B cell (primary cell): Measurements from ENCODE around the gene RASL10B. TPM values are rescaled to one million over a fixed set of nuclear protein-coding genes. Genes with fewer than 3 reads are reported as not detected.

Experiments
- ATAC-seq: fragments of 200-7000 bp; cut with Tn5 transposase; one replicate; pipeline ENCODE4 v1.10.0; 2021; ENCODE audit warnings: low read depth, mild to moderate bottlenecking, moderate number of reproducible peaks, moderate library complexity
- CTCF ChIA-PET: fragments of 350-600 bp; sonication (Branson Sonifier 250); formaldehyde crosslinking; loops from one replicate; lab custom pipeline; 2021; ENCODE audit warnings: antibody characterized with exemption, inconsistent platforms; lab: Charles Lee
- POLR2A ChIA-PET: fragments of 350-600 bp; sonication (Branson Sonifier 250); formaldehyde crosslinking; loops from one replicate; lab custom pipeline; 2021; ENCODE audit warnings: antibody characterized with exemption; lab: Charles Lee
- DNase-seq: peaks from one replicate; pipeline ENCODE4 v3.0.0; 2013
- H2AFZ ChIP-seq: 2 replicates; pipeline ENCODE4 v1.6.1; 2012; ENCODE audit warnings: mild to moderate bottlenecking, low read depth, low read length; ENCODE audit not compliant: insufficient read depth, poor library complexity, severe bottlenecking
- H3K27ac ChIP-seq, 2 donors: 1 replicate in 1 of 2; 2 replicates in 1 of 2; pipeline ENCODE4 v1.5.1; 2012 to 2013; ENCODE audit warnings: low read length in 2 of 2, mild to moderate bottlenecking in 2 of 2, moderate library complexity in 1 of 2
- H3K27me3 ChIP-seq, 4 experiments: fragments of 200-600 bp in 1 of 4; sonication (generic) in 1 of 4; replicated peaks in 1 of 4; 1 replicate in 2 of 4; 2 replicates in 2 of 4; pipeline versions ENCODE4 v1.6.1 to v1.7.0; 2013 to 2016; ENCODE audit warnings: low read length in 3 of 4, mild to moderate bottlenecking in 2 of 4, mixed read lengths in 1 of 4, moderate library complexity in 1 of 4; ENCODE audit not compliant: insufficient read depth in 4 of 4, control insufficient read depth in 3 of 4; ENCODE audit errors: control extremely low read depth in 1 of 4
- H3K36me3 ChIP-seq, 2 experiments: replicated peaks in 1 of 2; 1 replicate in 1 of 2; 2 replicates in 1 of 2; pipeline versions ENCODE4 v1.6.1 to v1.7.1; 2013; ENCODE audit warnings: low read length in 1 of 2; ENCODE audit not compliant: insufficient read depth in 2 of 2, control insufficient read depth in 1 of 2; ENCODE audit errors: control extremely low read depth in 1 of 2, extremely low read depth in 1 of 2
- H3K4me1 ChIP-seq, 2 donors: fragments of 200-600 bp in 1 of 2; sonication (generic) in 1 of 2; 1 replicate in 1 of 2; 2 replicates in 1 of 2; pipeline versions ENCODE4 v1.5.1 to v1.6.1; 2013 to 2017; ENCODE audit warnings: low read length in 2 of 2; ENCODE audit not compliant: control insufficient read depth in 2 of 2, insufficient read depth in 2 of 2
- H3K4me2 ChIP-seq: replicated peaks from 2 replicates; pipeline ENCODE3; 2012; ENCODE audit warnings: mild to moderate bottlenecking, low read depth, low read length; ENCODE audit not compliant: poor library complexity, severe bottlenecking
- H3K4me3 ChIP-seq, 5 experiments: fragments of 200-600 bp in 1 of 5; sonication (generic) in 1 of 5; 1 replicate in 3 of 5; 2 replicates in 2 of 5; pipeline versions ENCODE4 v1.5.1 to v1.7.0; 2011 to 2016; ENCODE audit warnings: low read length in 4 of 5, mild to moderate bottlenecking in 4 of 5, low read depth in 2 of 5, control low read depth in 1 of 5, moderate library complexity in 1 of 5; ENCODE audit not compliant: insufficient read depth in 1 of 5; ENCODE audit errors: control extremely low read depth in 1 of 5, extremely low read depth in 1 of 5
- H3K79me2 ChIP-seq: fragments of 200-600 bp; sonication (generic); one replicate; pipeline ENCODE4 v1.6.0; 2016; ENCODE audit warnings: low read length; ENCODE audit not compliant: control insufficient read depth, insufficient read depth
- H3K9ac ChIP-seq: fragments of 200-600 bp; sonication (generic); 2 replicates; pipeline ENCODE4 v1.6.1; 2017; ENCODE audit warnings: mild to moderate bottlenecking, low read length, moderate library complexity
- H3K9me3 ChIP-seq, 3 donors: one replicate each; pipeline versions ENCODE4 v1.6.1 to v1.7.1; 2013; ENCODE audit warnings: low read length in 2 of 3; ENCODE audit not compliant: control insufficient read depth in 2 of 3, insufficient read depth in 1 of 3; ENCODE audit errors: control extremely low read depth in 1 of 3
- H4K20me1 ChIP-seq: 2 replicates; pipeline ENCODE4 v1.6.0; 2012; ENCODE audit warnings: mild to moderate bottlenecking, low read length; ENCODE audit not compliant: insufficient read depth, control insufficient read depth, poor library complexity, severe bottlenecking
- H3K27ac Mint-ChIP-seq: one replicate; pipeline ENCODE4 v1.8.0; 2021; ENCODE audit warnings: mixed read lengths
- H3K27me3 Mint-ChIP-seq: one replicate; pipeline ENCODE4 v1.8.0; 2021; ENCODE audit warnings: mixed read lengths
- H3K4me1 Mint-ChIP-seq: one replicate; pipeline ENCODE4 v1.8.0; 2021; ENCODE audit warnings: mixed read lengths
- H3K4me3 Mint-ChIP-seq: one replicate; pipeline ENCODE4 v1.8.0; 2021; ENCODE audit warnings: mixed read lengths
- H3K9me3 Mint-ChIP-seq: one replicate; pipeline ENCODE4 v1.8.0; 2022; ENCODE audit warnings: mixed read lengths; ENCODE audit not compliant: insufficient read depth
- EZH2 ChIP-seq: IDR thresholded peaks from 2 replicates; pipeline ENCODE4 v1.6.1; 2012; ENCODE audit warnings: borderline replicate concordance, low read depth, mild to moderate bottlenecking, moderate library complexity, low read length; ENCODE audit not compliant: insufficient read depth, poor library complexity, severe bottlenecking
- WGBS: methylation state at CpG from one replicate; pipeline ENCODE4 v1.1.5; 2013; ENCODE audit warnings: missing lambda C conversion rate; ENCODE audit not compliant: insufficient coverage; 5-methylcytosine and 5-hydroxymethylcytosine counted together
- intact Hi-C: fragments of 100-400 bp; cut with micrococcal nuclease; formaldehyde crosslinking; loops from one replicate; pipeline ENCODE4 v1.10.0; 2022
- polyA plus RNA-seq: library from polyadenylated mRNA; depleted of rRNA; stranded (reverse); fragments of >200 nt; gene quantifications from 2 replicates; pipeline ENCODE4 v1.2.3, GENCODE V29; 2012
- total RNA-seq, 2 donors: library from RNA; stranded (reverse); fragments of 120-200 nt in 1 of 2; gene quantifications; 1 replicate in 1 of 2; 2 replicates in 1 of 2; pipeline versions ENCODE4 v1.2.3 to v1.2.4, GENCODE V29; 2013 to 2022
- TF ChIP-seq, protein P1 (sequence below): fragments of 200-600 bp; IDR thresholded peaks from one replicate; pipeline ENCODE4 v1.8.0; 2022; ENCODE audit warnings: antibody characterized with exemption, mild to moderate bottlenecking

The RASL10B gene
- total and polyA plus RNA-seq, 2 donors (not counting 1 experiment from before 2014, with no cell fraction given) = 0.06 TPM; not detected in 1

DNA sequence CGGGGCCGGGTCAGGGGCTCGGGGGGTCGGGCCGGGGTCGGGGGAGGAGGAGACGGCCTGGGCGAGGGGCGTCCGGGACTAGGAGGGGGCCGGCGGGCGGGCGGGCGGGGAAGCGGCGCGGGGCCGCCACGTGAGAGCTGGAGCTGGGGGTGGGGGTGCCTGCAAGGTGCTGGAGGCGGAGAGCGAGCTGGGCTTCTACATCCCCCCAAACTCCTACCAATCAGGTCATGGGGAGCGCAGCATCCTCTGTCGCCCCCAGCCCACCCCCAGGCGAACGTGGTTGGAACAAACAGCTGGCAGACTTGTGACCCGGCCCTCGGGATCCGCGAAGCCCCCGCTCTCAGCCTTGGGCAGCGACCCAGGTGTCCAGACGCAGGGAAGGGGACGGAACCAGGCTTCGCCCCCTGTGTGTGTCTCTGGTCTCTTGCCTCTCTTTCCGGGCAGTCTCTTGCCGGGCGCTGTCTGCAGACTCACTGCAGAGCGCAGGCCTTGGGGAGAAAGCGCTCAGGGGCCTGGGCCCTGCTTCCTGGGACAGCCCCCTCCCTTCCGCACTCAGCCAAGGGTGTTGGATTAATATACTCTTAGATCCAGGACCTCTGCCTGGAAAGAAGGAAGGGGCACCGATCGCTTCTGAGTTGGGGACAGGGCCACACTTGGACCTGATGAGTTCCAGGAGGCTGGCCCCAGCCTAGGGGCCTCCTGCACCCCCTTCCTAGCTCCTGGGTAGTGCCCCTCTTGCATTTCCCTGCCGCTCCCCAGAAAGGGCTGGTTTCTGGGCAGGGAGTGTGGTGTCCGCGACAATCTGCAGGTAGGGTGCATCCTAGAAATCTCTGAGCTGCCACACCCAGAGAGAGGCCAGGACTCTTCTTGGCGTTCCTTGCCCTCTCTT is 722 bp downstream of the RASL10B start:
- H3K4me3 Mint-ChIP-seq = peak overlapping the region; percentile 76
- DNase-seq (no peak), ATAC-seq (no peak)
- intact Hi-C loops = no loop called here
- H2AFZ ChIP-seq = no peak overlapping the region
- no peaks in the 10 kb centered on the region for H3K36me3 ChIP-seq
- H3K9me3 Mint-ChIP-seq = no peaks in the 10 kb centered on the region
- peak overlapping the region in 2 of 5 experiments; percentile 31 to 40 for H3K4me3 ChIP-seq
- H3K4me2 ChIP-seq = peak overlapping the region; percentile 79
- peaks cover 9 to 11% of the 10 kb centered on the region in 2 donors for H3K4me1 ChIP-seq
- TF ChIP-seq EZH2 = no peak
- TF ChIP-seq, protein P1, sequence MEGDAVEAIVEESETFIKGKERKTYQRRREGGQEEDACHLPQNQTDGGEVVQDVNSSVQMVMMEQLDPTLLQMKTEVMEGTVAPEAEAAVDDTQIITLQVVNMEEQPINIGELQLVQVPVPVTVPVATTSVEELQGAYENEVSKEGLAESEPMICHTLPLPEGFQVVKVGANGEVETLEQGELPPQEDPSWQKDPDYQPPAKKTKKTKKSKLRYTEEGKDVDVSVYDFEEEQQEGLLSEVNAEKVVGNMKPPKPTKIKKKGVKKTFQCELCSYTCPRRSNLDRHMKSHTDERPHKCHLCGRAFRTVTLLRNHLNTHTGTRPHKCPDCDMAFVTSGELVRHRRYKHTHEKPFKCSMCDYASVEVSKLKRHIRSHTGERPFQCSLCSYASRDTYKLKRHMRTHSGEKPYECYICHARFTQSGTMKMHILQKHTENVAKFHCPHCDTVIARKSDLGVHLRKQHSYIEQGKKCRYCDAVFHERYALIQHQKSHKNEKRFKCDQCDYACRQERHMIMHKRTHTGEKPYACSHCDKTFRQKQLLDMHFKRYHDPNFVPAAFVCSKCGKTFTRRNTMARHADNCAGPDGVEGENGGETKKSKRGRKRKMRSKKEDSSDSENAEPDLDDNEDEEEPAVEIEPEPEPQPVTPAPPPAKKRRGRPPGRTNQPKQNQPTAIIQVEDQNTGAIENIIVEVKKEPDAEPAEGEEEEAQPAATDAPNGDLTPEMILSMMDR = no peak
- peaks cover 11% of the 10 kb centered on the region for H3K27me3 Mint-ChIP-seq
- WGBS = 58% methylated on average over 23 of the region's 47 CpGs
- H3K27me3 ChIP-seq = peaks cover 0 to 12% (median 0%) of the 10 kb centered on the region in 4 experiments
- H3K9ac ChIP-seq = no peak overlapping the region
- H3K27ac Mint-ChIP-seq = no peak overlapping the region
- no peaks in the 10 kb centered on the region for H3K9me3 ChIP-seq
- ChIA-PET CTCF (interaction anchor here (1.3 to 1.5 kb wide), 2 partner anchors 13 to 15 kb away, joined by 3 to 4 read pairs; no protein-coding TSS in a partner anchor), POLR2A (interaction anchor here (0.6 kb wide), 1 partner anchor 74 kb away, joined by 7 read pairs; no protein-coding TSS in a partner anchor)
- no peak overlapping the region for H3K27ac ChIP-seq
- H4K20me1 ChIP-seq = no peaks in the 10 kb centered on the region
- H3K79me2 ChIP-seq = no peaks in the 10 kb centered on the region
- H3K4me1 Mint-ChIP-seq = peaks cover 15% of the 10 kb centered on the region

DNA sequence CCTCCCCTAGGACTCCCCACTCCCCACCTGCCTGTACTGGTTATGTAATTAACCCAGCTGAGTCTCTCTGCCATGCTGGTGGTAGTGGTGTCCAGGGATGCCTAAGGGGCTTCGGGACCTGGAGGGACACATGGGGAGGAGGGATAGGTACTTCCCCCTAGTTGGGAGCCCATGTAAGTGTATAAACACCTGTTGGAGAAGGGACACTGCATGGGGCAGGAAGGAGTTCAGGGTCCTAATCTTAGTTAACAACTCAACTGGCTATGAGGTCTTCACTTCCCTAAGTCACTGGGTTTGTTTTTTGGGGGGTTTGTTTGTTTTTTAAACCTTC is 1.3 kb downstream of the RASL10B start:
- Histone ChIP-seq H3K4me2 (no peak overlapping the region), H3K79me2 (no peaks in the 10 kb centered on the region), H3K4me3 (no peak overlapping the region), H4K20me1 (no peaks in the 10 kb centered on the region), H3K27me3 (peaks cover 0 to 12% (median 0%) of the 10 kb centered on the region in 4 experiments), H3K9me3 (no peaks in the 10 kb centered on the region), H3K9ac (no peak overlapping the region), H3K4me1 (peaks cover 9 to 11% of the 10 kb centered on the region in 2 donors), H3K27ac (no peak overlapping the region), H2AFZ (no peak overlapping the region), H3K36me3 (no peaks in the 10 kb centered on the region)
- H3K27ac Mint-ChIP-seq = no peak overlapping the region
- peaks cover 15% of the 10 kb centered on the region for H3K4me1 Mint-ChIP-seq
- no CpG with 5 or more reads among the region's 1 CpG for WGBS
- CTCF ChIA-PET = no interaction called here
- intact Hi-C loops = no loop called here
- H3K4me3 Mint-ChIP-seq = peak overlapping the region; percentile 76
- no peak for TF ChIP-seq EZH2
- TF ChIP-seq, protein P1 = no peak
- ATAC-seq (no peak), DNase-seq (no peak)
- POLR2A ChIA-PET = no interaction called here
- no peaks in the 10 kb centered on the region for H3K9me3 Mint-ChIP-seq
- H3K27me3 Mint-ChIP-seq = peaks cover 11% of the 10 kb centered on the region
